OCI-LY1 (cell line): ENCODE results near the gene TSPAN5.

Source experiments
- H2AFZ ChIP-seq: fragments of 200-600 bp; sonication (generic), shearing (Covaris generic); 2 replicates; pipeline ENCODE4 v1.6.0; 2014; ENCODE audit warnings: antibody characterized with exemption, mild to moderate bottlenecking, low read length
- H3F3A ChIP-seq: fragments of 200-600 bp; sonication (generic), shearing (Covaris generic); 2 replicates; pipeline ENCODE4 v1.6.0; 2014; ENCODE audit warnings: mild to moderate bottlenecking, antibody characterized with exemption, low read length, moderate library complexity; ENCODE audit not compliant: insufficient read depth
- H3K27ac ChIP-seq: fragments of 200-600 bp; sonication (generic); 2 replicates; pipeline ENCODE4 v1.5.1; 2014; ENCODE audit warnings: low read length, mixed run types, mild to moderate bottlenecking, low read depth; ENCODE audit not compliant: poor library complexity, severe bottlenecking
- H3K27me3 ChIP-seq: fragments of 200-600 bp; sonication (generic); 2 replicates; pipeline ENCODE4 v1.6.0; 2014; ENCODE audit warnings: antibody characterized with exemption, mild to moderate bottlenecking, low read length, moderate library complexity; ENCODE audit not compliant: insufficient read depth
- H3K36me3 ChIP-seq: fragments of 200-600 bp; sonication (generic); 2 replicates; pipeline ENCODE4 v1.6.1; 2014; ENCODE audit warnings: mild to moderate bottlenecking, antibody characterized with exemption, low read length, moderate library complexity, mixed read lengths; ENCODE audit not compliant: insufficient read depth
- H3K4me1 ChIP-seq: fragments of 200-600 bp; sonication (generic); 2 replicates; pipeline ENCODE4 v1.5.1; 2014; ENCODE audit warnings: mild to moderate bottlenecking, low read length, moderate library complexity; ENCODE audit not compliant: insufficient read depth, severe bottlenecking
- H3K4me2 ChIP-seq: fragments of 200-600 bp; sonication (generic), shearing (Covaris generic); 2 replicates; pipeline ENCODE4 v1.6.1; 2014; ENCODE audit warnings: low read length
- H3K4me3 ChIP-seq: fragments of 200-600 bp; sonication (generic); 2 replicates; pipeline ENCODE4 v1.5.1; 2014; ENCODE audit warnings: low read length, low read depth, mild to moderate bottlenecking, mixed read lengths; ENCODE audit not compliant: poor library complexity, severe bottlenecking
- H3K79me2 ChIP-seq: fragments of 200-600 bp; shearing (Covaris generic); 2 replicates; pipeline ENCODE4 v1.6.1; 2016; ENCODE audit warnings: mixed run types, low read length, mixed read lengths; ENCODE audit not compliant: insufficient read depth
- H3K9ac ChIP-seq: fragments of 200-600 bp; sonication (generic), shearing (Covaris generic); 2 replicates; pipeline ENCODE4 v1.6.1; 2014; ENCODE audit warnings: mild to moderate bottlenecking, low read length, mixed read lengths
- H3K9me2 ChIP-seq: fragments of 200-600 bp; sonication (generic), shearing (Covaris generic); 2 replicates; pipeline ENCODE4 v1.6.1; 2014; ENCODE audit warnings: low read depth, mild to moderate bottlenecking, low read length, mixed read lengths
- H3K9me3 ChIP-seq: fragments of 200-600 bp; shearing (Covaris generic); 2 replicates; pipeline ENCODE4 v1.6.1; 2014; ENCODE audit warnings: low read length, mixed read lengths
- H4K20me1 ChIP-seq: fragments of 200-600 bp; sonication (generic), shearing (Covaris generic); 2 replicates; pipeline ENCODE4 v1.6.0; 2016; ENCODE audit warnings: mild to moderate bottlenecking, low read length; ENCODE audit not compliant: insufficient read depth
- EZH2 ChIP-seq: fragments of 200-600 bp; sonication (generic), shearing (Covaris generic); IDR thresholded peaks from 2 replicates; pipeline ENCODE4 v1.8.0; 2017; ENCODE audit warnings: borderline replicate concordance, mixed run types, mild to moderate bottlenecking, antibody characterized with exemption, low read length, moderate library complexity, mixed read lengths
- TF ChIP-seq, protein P1 (sequence below): fragments of 200-600 bp; sonication (generic), shearing (Covaris generic); IDR thresholded peaks from 2 replicates; pipeline ENCODE4 v1.5.1; 2017; ENCODE audit warnings: mild to moderate bottlenecking, antibody characterized with exemption, low read length, moderate library complexity, mixed read lengths

The TSPAN5 gene

DNA sequence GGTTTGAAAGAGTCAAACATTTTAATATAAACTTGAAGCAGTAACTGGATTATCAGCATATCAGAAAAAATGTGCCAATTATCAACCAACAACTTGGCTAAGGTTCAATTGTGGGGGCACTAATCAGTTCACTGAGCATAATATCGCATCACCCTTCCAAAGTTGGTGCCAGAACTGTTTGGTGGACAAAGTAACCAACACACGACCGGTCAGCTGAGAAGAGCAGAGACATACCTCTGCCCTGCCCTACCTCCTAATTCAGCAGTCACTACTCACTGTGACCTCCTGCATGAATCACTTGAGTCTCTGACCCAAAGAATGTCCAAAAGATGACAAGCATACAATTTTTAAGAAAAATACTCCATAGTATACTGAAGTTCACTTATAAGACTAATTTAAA, 53.2 kb downstream of the TSPAN5 start:
- no peaks in the 10 kb centered on the region for H3F3A ChIP-seq
- no peaks in the 10 kb centered on the region for H3K36me3 ChIP-seq
- H3K9ac ChIP-seq = no peak overlapping the region
- no peaks in the 10 kb centered on the region for H3K79me2 ChIP-seq
- no peaks in the 10 kb centered on the region for H3K9me3 ChIP-seq
- H3K27me3 ChIP-seq = no peaks in the 10 kb centered on the region
- no peak overlapping the region for H2AFZ ChIP-seq
- no peaks in the 10 kb centered on the region for H4K20me1 ChIP-seq
- no peak overlapping the region for H3K4me2 ChIP-seq
- H3K9me2 ChIP-seq = no peaks in the 10 kb centered on the region
- no peak overlapping the region for H3K27ac ChIP-seq
- no peaks in the 10 kb centered on the region for H3K4me1 ChIP-seq
- TF ChIP-seq EZH2 = no peak
- TF ChIP-seq, protein P1, sequence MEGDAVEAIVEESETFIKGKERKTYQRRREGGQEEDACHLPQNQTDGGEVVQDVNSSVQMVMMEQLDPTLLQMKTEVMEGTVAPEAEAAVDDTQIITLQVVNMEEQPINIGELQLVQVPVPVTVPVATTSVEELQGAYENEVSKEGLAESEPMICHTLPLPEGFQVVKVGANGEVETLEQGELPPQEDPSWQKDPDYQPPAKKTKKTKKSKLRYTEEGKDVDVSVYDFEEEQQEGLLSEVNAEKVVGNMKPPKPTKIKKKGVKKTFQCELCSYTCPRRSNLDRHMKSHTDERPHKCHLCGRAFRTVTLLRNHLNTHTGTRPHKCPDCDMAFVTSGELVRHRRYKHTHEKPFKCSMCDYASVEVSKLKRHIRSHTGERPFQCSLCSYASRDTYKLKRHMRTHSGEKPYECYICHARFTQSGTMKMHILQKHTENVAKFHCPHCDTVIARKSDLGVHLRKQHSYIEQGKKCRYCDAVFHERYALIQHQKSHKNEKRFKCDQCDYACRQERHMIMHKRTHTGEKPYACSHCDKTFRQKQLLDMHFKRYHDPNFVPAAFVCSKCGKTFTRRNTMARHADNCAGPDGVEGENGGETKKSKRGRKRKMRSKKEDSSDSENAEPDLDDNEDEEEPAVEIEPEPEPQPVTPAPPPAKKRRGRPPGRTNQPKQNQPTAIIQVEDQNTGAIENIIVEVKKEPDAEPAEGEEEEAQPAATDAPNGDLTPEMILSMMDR = no peak
- H3K4me3 ChIP-seq = no peak overlapping the region

DNA sequence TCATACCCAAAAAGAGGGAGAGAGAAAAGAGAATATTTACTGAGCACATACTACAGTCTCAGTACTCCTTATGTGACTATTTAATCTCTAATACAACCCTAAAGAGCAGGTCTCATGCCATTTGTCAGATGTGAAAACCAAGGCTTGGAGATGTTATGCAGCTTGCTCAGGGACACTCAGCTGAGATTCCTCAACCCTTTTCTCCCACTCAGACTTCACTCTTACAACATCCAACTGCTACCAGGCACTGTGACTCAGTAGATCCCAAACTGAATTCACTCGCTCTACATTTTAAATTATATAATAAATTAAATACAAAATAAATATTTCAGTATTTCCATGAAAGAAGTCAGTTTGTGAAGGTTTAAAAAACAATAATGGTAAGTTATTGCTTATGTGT, 53.7 kb downstream of the TSPAN5 start:
- H4K20me1 ChIP-seq = no peaks in the 10 kb centered on the region
- H3K4me1 ChIP-seq = no peaks in the 10 kb centered on the region
- H3K79me2 ChIP-seq = no peaks in the 10 kb centered on the region
- H3K27ac ChIP-seq = no peak overlapping the region
- H3K9me3 ChIP-seq = 0 out of 2 replicates have a peak, but pooled peaks cover 1% of the 10 kb centered on the region
- H3K9me2 ChIP-seq = no peaks in the 10 kb centered on the region
- no peaks in the 10 kb centered on the region for H3K36me3 ChIP-seq
- no peak overlapping the region for H2AFZ ChIP-seq
- no peaks in the 10 kb centered on the region for H3F3A ChIP-seq
- H3K9ac ChIP-seq = no peak overlapping the region
- no peak overlapping the region for H3K4me2 ChIP-seq
- no peaks in the 10 kb centered on the region for H3K27me3 ChIP-seq
- no peak for TF ChIP-seq EZH2
- TF ChIP-seq, protein P1 = no peak
- H3K4me3 ChIP-seq = no peak overlapping the region

DNA sequence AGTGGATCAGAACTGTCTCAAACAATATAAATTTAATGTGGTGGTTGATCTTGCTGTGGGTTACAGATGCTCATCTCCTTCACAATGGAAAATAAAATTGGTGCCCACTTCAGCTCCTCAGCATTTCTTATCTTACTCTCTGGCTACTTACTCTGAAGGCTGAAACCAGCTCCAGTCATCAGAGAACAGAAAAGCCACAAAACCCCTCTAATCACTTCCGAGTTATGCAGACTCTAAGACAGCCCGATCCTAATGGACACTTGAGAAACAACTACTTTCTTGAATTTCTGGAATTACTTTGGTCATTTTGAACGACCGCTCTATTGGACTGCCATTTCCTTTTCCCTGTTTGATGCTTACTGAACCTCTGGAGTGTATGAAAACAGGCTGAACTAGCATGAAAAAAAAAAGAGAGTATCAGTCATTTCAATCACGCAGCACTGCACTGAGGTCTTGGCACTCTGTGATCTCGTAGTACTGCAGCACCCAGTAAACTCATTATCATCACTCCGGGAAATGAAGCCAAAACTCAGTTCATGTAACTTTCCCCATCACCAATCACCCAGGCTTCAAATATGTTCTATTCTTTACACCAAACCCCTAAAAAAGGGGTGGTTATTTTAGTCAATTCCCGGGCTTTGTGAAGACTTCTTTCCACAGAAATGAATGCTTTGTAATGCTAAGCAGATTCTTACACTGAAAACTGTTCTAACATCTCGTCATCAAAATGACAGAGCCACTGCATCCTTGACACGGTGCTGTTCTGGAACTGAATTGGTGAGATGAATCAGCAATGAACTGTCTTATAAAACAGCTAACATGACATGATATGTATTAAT, 54.5 kb downstream of the TSPAN5 start:
- TF ChIP-seq, protein P1 = no peak
- TF ChIP-seq EZH2 = no peak
- H3K9ac ChIP-seq = no peak overlapping the region
- no peaks in the 10 kb centered on the region for H3K36me3 ChIP-seq
- 0 out of 2 replicates have a peak, but pooled peaks cover 4% of the 10 kb centered on the region for H3K9me3 ChIP-seq
- no peaks in the 10 kb centered on the region for H3K79me2 ChIP-seq
- no peak overlapping the region for H3K27ac ChIP-seq
- no peak overlapping the region for H3K4me2 ChIP-seq
- no peaks in the 10 kb centered on the region for H3K27me3 ChIP-seq
- H4K20me1 ChIP-seq = no peaks in the 10 kb centered on the region
- no peak overlapping the region for H3K4me3 ChIP-seq
- no peaks in the 10 kb centered on the region for H3F3A ChIP-seq
- H2AFZ ChIP-seq = no peak overlapping the region
- no peaks in the 10 kb centered on the region for H3K9me2 ChIP-seq
- no peaks in the 10 kb centered on the region for H3K4me1 ChIP-seq
